GM19395 (cell line): ENCODE data around the gene PRKAG2.
"Not testable (repeated sequence)": the region's sequence is repeated elsewhere in the genome, so short reads cannot be mapped to it uniquely, and the experiment has no call there.

Experiments used
- ATAC-seq: cut with Tn5 transposase; IDR thresholded peaks from one replicate; pipeline ENCODE4 v1.9.1; 2021; ENCODE audit warnings: mild to moderate bottlenecking, moderate library complexity; ENCODE audit not compliant: unreplicated experiment

PRKAG2 gene

DNA sequence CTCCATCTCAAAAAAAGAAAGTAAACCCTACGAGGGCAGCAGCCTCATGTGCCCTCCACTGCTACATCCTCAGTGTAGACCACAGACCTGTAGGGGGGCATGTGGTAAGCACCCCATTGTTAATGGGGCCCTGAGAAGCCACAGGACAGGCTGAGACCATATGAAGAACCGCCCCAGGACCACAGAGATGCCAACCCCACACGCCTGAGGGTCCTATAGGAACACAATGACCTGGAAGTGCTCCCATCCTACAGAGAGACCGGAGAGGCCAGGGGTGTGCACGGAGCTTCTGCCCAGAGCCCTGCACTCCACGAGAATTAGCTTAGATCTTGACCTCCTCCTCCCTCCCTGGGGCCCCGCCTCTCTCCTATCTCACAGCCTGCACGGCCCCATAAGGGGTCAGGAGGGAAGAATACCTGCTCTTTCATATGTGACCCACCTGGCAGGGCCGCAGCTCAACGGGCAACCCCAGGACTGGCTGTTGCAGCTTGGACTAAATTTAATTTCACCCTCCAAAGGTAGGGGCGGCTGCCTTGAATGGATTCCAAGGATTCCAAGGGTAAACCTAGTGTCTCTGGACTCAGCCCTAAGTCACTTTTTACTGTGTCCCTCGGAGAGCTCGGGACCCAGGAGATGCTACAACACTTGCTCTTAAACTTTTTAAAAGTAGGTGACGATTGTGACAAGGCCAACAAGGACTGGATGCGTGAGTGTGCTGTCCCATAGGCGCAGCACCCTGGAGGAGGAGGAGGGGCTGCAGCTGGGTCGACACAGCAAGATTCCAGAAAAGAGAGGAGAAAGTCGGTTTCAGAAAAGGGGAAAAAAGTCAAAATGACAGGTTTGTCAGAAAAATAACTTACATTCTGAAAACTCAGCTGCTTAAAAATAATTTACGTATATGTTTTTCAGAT, 24.2 kb downstream of the PRKAG2 start:
- ATAC-seq, result no peak

GRCh38 chr7:151851782-151852181, 25.1 kb downstream of the PRKAG2 start:
- no peak for ATAC-seq

DNA sequence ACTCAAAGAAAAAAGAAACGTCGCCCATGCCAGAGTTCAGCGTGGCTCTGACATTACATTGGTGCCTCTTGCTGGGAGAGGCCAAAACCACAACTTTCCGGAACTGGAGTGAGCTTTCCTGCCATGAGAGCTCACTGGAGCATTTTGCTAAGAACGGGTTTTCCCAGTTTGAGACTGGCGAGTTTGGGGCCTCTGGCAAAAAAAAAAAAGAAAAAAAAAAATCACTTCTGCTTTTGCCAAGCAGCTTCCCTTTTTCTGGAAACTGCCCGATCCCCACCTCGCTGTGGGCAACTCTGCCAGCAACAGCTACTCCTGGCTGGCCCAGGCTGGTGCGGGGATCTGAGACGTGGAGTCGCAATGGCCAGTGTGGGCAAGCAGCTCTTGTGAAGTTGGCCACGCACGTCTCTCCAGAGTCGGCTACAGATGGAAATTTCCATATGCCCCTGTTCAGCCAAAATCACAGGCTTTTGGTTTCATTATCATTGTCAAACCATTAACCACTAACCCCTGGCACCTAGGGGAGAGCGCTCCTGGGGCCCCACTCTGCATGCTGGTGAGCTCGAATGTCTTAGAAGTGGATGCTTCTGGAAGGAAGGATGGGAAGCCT, 25.7 kb downstream of the PRKAG2 start:
- ATAC-seq, result peak; percentile 56

- ATAC-seq, result no peak
Measured at GRCh38 chr7:151850491-151851124, 26.3 kb downstream of the PRKAG2 start.

DNA sequence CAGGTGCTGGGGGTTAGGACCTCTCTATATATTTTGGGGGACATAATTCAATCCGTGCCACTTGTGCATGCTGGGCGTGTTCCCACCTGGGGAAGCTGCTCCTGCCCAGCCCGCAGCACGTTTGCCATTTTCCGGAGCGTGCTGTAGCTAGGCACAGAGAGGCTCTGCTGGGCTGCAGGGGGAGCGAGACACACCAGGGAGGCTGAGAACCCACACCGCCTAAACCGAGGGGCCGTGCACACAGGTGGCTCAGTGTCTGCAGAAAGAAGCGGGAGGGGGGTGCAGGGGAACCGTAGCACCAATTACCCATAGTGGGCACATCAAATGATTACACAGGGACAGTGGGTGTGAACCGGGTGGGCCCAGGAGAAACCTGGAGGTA, 27.0 kb downstream of the PRKAG2 start:
- no peak for ATAC-seq

DNA sequence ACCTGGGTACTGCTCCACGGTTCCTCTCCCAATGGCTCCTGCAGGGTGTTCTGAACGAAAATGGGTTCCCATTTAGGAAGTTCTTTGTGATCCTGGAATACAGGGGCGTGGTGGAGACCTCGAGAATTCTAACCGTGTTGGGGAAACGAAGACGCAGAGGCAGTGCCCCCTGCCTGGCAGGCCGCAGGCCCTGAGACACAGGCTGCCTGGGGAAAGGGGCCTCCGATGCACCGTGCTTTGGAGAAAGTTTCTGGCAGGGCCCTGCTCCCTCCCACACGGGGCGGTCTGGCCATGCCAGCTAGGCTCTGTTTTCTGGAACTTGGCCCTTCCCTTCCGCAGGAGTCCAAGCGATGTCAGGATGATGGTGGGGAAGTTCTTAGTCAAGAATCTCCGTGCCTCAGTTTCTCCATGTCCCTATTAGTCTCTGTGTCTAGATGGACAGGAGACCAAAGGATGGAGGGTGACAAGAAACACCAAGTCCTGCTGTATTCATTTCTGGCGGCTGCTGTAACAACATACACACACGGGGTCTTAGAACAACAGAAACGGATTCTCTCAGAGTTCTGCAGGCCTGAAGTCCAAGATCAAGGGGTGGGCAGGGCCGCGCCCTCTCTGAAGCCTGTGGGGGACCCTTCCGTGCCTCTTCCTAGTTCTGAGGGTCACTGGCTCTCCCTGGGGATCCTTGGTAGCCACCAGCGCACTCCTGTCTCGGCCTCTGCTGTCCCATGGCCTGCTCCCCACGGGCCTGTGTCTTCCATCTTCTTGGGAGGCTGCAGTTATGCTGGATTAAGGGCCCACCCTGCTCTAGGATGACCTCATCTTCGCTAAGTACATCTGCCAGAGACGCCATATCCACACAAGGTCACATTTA, 27.7 kb downstream of the PRKAG2 start:
- no peak for ATAC-seq

DNA sequence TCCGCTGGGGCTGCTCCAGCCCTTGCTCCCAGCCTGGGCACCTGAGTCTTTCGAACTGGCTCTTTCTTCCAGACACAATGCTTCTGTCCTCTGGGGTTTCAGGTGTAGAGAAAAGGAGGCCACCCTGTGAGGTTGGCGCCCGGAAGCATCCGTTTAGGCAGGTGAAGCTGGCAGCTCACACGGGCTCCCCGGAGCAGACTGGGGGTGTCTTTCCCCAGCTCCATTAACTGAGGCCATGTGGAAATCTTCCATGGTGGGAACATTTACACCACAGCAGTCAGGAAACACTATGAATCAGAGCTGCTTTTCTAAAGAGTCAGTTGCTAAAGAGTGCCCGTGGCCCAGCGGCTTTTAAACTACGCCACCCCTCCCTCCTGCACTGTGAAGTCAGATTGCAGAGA, 29.2 kb downstream of the PRKAG2 start:
- no peak for ATAC-seq

- ATAC-seq, result no peak
Measured at GRCh38 chr7:151847136-151847535, 29.8 kb downstream of the PRKAG2 start.

DNA sequence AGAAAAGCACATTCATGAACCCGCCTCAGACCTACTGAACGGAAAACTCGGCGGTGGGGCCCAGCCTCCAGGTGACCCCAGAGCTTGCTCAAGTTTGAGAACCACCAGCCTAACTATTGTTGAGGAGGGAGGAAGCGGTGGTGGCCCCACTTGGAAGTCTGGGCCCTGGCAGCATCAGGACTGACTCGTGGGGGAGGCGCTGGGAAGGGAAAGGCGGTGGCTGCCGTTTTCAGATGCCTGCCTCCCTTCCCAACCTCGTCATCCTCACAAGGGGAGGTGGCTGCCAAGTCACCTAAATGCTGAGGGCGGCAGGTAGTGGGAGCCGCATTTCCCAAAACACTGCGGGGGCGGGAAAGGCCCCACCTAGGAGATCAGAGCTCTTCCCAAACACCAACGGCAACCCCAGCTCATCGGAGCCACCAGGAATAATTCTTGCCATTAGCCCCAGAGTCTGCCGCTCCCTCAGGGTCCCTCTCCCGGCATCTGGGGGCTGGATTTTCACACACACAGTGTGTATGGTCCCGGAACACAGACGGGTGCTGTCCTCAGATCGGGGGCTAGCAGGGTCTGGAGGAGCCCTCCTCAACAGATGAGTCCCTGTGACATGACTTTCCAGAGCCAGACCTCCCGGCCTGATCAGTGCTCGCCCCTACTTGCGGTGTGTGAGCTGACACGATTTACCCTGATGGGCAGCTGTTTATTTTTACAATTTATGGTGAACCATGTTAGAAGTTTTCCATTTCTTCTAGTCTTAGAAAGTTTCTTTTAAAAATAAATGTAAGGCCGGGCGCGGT, 31.3 kb downstream of the PRKAG2 start:
- no peak for ATAC-seq

DNA sequence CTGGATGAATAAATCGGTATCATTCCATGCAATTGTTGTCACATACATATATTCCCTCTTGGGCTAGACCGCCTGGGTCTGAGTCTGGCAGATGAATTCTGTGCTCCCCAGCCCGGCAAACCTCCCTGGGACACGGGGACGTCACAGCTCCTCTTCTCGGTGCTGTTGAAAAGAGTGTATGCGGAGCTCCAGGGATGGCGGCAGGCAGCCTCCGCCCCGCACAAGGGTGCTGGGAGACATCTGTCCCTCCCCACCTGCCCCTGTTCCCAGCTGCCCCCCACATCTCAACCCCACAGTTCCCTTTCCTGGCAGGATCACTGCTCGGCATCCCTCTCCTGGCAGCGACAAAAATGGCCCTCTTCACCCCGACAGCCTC, 32.1 kb downstream of the PRKAG2 start:
- no peak for ATAC-seq

DNA sequence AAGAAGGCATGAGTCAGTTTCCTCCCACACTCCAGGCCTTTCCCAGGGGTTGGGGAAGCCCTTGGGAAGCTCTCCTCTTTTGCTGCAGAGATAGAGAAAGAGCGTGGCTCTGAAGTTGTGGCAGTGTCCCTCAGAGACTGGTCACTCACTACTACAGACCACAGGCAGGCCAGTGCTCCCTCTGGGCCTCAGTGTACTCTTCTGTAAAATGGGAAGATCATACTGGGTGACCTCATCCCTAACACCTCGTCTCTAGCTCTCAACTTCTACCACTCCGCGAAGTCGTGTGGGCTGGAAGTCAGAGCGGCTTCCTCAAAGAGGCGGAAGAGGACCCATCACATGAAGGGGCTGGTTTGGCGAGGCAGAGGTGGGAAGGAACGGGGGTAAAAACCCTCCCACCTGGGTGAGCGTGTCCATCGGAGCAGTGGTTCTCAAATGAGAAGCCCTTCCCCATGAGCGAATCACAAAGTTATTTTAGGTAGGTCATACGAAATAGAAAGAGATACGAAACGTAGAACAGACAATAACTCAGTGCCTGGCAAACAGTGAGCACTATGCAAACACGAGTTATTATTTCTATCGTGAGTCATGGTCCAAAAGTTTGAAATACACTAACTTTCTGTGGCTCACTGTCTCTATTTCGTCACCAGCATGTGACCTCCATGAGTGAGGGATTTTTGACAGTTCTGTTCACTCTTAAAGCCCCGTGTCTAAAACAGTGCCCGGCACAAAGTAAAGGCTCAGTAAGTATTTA, 32.7 kb downstream of the PRKAG2 start:
- no peak for ATAC-seq

DNA sequence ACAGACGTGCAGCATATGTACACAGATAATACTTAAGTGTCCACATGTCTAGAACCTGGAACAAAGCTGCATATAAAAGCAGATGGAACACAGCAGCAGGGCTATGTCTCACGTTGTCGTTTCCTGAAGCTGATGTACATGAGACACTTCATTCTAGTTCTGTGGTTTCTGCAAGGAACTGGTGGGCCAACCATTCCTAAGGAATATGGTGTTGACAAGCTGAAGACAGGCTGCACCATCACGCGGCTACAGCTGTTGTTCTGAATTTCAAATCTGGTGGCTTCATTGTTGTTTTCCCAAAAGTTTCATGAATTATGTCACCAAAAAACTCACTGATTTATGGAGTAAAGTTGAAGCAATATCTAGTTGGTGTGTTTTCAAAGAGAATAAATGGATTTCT, 33.7 kb downstream of the PRKAG2 start:
- no peak for ATAC-seq

GRCh38 chr7:151841395-151842051, 35.4 kb downstream of the PRKAG2 start:
- not testable (repeated sequence) for ATAC-seq

GRCh38 chr7:151840088-151840910, 36.6 kb downstream of the PRKAG2 start:
- no peak for ATAC-seq

GRCh38 chr7:151839451-151839921, 37.4 kb downstream of the PRKAG2 start:
- peak; percentile 10 for ATAC-seq

DNA sequence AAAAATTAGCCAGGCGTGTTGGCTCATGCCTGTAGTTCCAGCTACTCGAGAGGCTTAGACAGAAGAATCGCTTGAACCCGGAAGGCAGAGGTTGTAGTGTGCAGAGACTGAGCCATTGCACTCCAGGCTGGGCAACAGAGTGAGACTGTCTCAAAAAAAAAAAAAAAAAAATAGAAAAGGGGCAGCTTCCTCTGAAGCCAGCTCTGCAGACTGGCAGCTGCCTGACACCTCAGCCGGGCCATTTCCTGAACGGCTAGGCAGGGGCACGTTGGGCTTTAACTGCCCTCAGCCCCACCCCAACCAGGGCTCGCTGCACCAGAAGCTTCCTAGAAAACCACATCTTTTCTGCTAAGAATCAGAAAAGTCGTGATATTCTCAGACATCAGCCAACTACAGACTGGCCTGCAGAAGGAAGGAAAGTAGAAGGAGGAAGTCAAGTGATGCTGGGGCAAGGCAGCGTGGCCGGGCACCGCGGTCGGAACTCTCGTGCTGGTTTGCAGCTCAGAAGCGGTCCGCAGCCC, 38.0 kb downstream of the PRKAG2 start:
- ATAC-seq, result peak; percentile 67

DNA sequence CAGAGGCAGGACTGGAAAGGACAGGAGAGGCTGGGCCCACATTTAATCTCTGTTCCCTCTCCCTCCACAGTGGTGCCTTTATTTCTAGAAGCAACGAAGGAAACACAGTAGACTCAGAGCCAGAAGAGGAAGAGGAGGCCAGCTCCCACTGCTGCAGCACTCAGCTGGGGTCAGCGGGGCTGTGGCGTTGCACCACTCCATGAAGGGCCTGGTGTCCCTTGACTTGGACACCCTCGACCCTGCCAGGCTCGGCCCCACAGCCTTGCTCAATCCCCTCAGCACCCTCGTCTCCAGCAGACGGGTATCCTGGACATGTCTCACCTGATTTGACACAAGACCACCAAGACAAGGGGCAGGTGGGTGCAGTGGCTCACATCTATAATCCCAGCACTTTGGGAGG, 38.8 kb downstream of the PRKAG2 start:
- no peak for ATAC-seq
